Activated CD4-positive, alpha-beta T cell treated with anti-CD3 and anti-CD28 coated beads for 36 hours (primary cell): ENCODE data around the gene LTBP1. TPM values are rescaled to one million over a fixed set of nuclear protein-coding genes. Genes with fewer than 3 reads are reported as not detected.
"Not testable (repeated sequence)": the region's sequence is repeated elsewhere in the genome, so short reads cannot be mapped to it uniquely, and the experiment has no call there.

ENCODE experiments used
- ATAC-seq: fragments of 200-7000 bp; cut with Tn5 transposase; one replicate; pipeline ENCODE4 v1.10.0; 2021; ENCODE audit warnings: mild to moderate bottlenecking, moderate library complexity
- CTCF ChIA-PET: fragments of 350-600 bp; sonication (Branson Sonifier 250); formaldehyde crosslinking; loops from one replicate; lab custom pipeline; 2021; ENCODE audit warnings: antibody characterized with exemption; lab: Charles Lee
- POLR2A ChIA-PET: fragments of 350-600 bp; sonication (Branson Sonifier 250); formaldehyde crosslinking; loops from one replicate; lab custom pipeline; 2021; ENCODE audit warnings: antibody characterized with exemption, inconsistent platforms; lab: Charles Lee
- DNase-seq: peaks from one replicate; pipeline ENCODE4 v3.0.0-alpha.2; 2020
- H3K27ac Mint-ChIP-seq: one replicate; pipeline ENCODE4 v1.8.0; 2021; ENCODE audit warnings: mixed read lengths
- H3K27me3 Mint-ChIP-seq: one replicate; pipeline ENCODE4 v1.8.0; 2021; ENCODE audit warnings: mixed read lengths
- H3K36me3 Mint-ChIP-seq: one replicate; pipeline ENCODE4 v1.8.0; 2021; ENCODE audit warnings: low read depth, mixed read lengths
- H3K4me1 Mint-ChIP-seq: one replicate; pipeline ENCODE4 v1.8.0; 2021; ENCODE audit warnings: mixed read lengths
- H3K4me3 Mint-ChIP-seq: one replicate; pipeline ENCODE4 v1.8.0; 2021; ENCODE audit warnings: mild to moderate bottlenecking, moderate library complexity, mixed read lengths
- H3K9me3 Mint-ChIP-seq: one replicate; pipeline ENCODE4 v1.8.0; 2021; ENCODE audit warnings: low read depth, mixed read lengths
- intact Hi-C, 2 experiments: fragments of 100-400 bp; cut with DNase I in 1 of 2; cut with micrococcal nuclease in 1 of 2; formaldehyde crosslinking; loops; one replicate each; pipeline versions ENCODE4 v1.14.2 to v1.15.1; 2022 to 2024; cut with DNase I, micrococcal nuclease
- total RNA-seq, 2 experiments: library from RNA; stranded (reverse); gene quantifications; one replicate each; pipeline ENCODE4 v1.2.3, GENCODE V29; 2021

LTBP1 gene
- total RNA-seq, 2 experiments from 2014 or later: 0.14 to 0.26 TPM

GRCh38 chr2:33032245-33032644 is 85.5 kb downstream of the LTBP1 start:
- Mint-ChIP-seq H3K9me3 (no peaks in the 10 kb centered on the region), H3K27ac (no peak overlapping the region), H3K4me3 (no peak overlapping the region), H3K36me3 (no peaks in the 10 kb centered on the region), H3K27me3 (peaks cover 7% of the 10 kb centered on the region), H3K4me1 (no peaks in the 10 kb centered on the region)
- ATAC-seq (no peak), DNase-seq (no peak)
- ChIA-PET CTCF (interaction anchor here (0.6 to 1.4 kb wide), 3 partner anchors 11 to 551 kb away, joined by 3 to 4 read pairs (median 3); no protein-coding TSS in a partner anchor), POLR2A (interaction anchor here (0.7 kb wide), 1 partner anchor 88 kb away, joined by 4 read pairs; no protein-coding TSS in a partner anchor)
- intact Hi-C loops: loop anchor here in 1 of 2 experiments (5.0 kb wide), 1 partner anchor 340 kb away; no protein-coding TSS in a partner anchor

DNA sequence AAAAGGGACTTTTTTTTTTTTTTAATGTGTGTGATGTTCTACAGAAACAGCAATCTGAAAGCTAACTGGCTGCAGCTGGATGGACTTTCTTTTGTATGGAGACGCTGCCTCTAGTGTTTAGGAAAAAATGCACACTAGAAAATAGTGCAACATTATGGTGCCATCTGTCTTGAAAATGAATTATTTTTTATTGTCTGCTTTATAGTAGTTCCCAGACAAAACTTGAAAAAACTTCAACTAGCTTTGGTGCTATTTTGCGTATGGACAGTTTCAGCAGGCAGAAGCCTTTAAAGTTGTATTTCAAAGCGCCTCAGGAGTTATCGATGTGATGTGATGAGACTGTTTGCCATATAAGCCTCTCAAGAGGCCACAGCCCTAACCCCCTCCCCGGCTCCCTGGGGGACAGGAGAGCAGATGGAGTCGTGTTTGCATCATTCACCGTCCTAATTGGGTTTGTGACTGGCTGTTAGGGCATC is 86.9 kb downstream of the LTBP1 start:
- ChIA-PET CTCF (interaction anchor here (1.0 to 1.7 kb wide), 3 partner anchors 10 to 338 kb away, joined by 3 to 4 read pairs (median 4); no protein-coding TSS in a partner anchor), POLR2A (no interaction called here)
- no peaks in the 10 kb centered on the region for H3K36me3 Mint-ChIP-seq
- H3K9me3 Mint-ChIP-seq: no peaks in the 10 kb centered on the region
- ATAC-seq (no peak), DNase-seq (no peak)
- intact Hi-C loops: loop anchor here (1.0 to 5.0 kb wide), 2 partner anchors 339 to 340 kb away; no protein-coding TSS in a partner anchor
- H3K4me3 Mint-ChIP-seq: no peak overlapping the region
- no peaks in the 10 kb centered on the region for H3K4me1 Mint-ChIP-seq
- peaks cover 7% of the 10 kb centered on the region for H3K27me3 Mint-ChIP-seq
- no peak overlapping the region for H3K27ac Mint-ChIP-seq

DNA sequence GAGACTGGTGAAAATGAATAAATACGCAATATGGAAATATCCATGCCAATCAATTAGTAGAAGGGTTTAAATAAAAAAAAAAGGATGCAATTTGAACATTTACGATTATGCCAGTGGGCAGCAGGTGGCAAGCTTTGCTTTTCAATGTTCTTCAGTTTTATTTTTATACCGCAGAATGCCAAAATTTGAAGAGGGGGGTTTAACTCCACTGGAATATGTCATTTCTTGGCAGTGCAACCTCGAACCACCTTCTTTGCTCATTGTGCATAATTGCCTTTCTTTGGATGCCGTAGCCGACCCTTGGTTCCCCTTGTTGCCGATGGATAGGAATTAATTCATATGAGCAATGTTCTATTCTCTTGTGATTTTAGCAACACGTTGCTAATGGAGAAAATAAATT is 88.0 kb downstream of the LTBP1 start:
- CTCF ChIA-PET: interaction anchor here (0.7 to 1.7 kb wide), 3 partner anchors 11 to 337 kb away, joined by 3 to 4 read pairs (median 4); no protein-coding TSS in a partner anchor
- POLR2A ChIA-PET: no interaction called here
- H3K9me3 Mint-ChIP-seq: no peaks in the 10 kb centered on the region
- no peak for DNase-seq
- no peak overlapping the region for H3K27ac Mint-ChIP-seq
- no peak overlapping the region for H3K4me3 Mint-ChIP-seq
- peaks cover 9% of the 10 kb centered on the region for H3K27me3 Mint-ChIP-seq
- intact Hi-C loops: loop anchor here (1.0 to 5.0 kb wide), 3 partner anchors 338 to 361 kb away; no protein-coding TSS in a partner anchor
- ATAC-seq: no peak
- no peaks in the 10 kb centered on the region for H3K36me3 Mint-ChIP-seq
- H3K4me1 Mint-ChIP-seq: no peaks in the 10 kb centered on the region

- CTCF ChIA-PET: no interaction called here
- POLR2A ChIA-PET: no interaction called here
- DNase-seq: no peak
- no peak for ATAC-seq
- peaks cover 2% of the 10 kb centered on the region for H3K27me3 Mint-ChIP-seq
- H3K4me1 Mint-ChIP-seq: no peaks in the 10 kb centered on the region
- intact Hi-C loops: no loop called here
- no peaks in the 10 kb centered on the region for H3K9me3 Mint-ChIP-seq
- no peaks in the 10 kb centered on the region for H3K36me3 Mint-ChIP-seq
- no peak overlapping the region for H3K27ac Mint-ChIP-seq
- H3K4me3 Mint-ChIP-seq: no peak overlapping the region
Measured at GRCh38 chr2:33038230-33038629, 91.5 kb downstream of the LTBP1 start.

GRCh38 chr2:33038799-33039198 is 92.0 kb downstream of the LTBP1 start:
- ATAC-seq: no peak
- Mint-ChIP-seq H3K36me3 (no peaks in the 10 kb centered on the region), H3K9me3 (no peaks in the 10 kb centered on the region), H3K27ac (no peak overlapping the region), H3K4me3 (no peak overlapping the region), H3K27me3 (peaks cover 2% of the 10 kb centered on the region), H3K4me1 (no peaks in the 10 kb centered on the region)
- POLR2A ChIA-PET: no interaction called here
- no peak for DNase-seq
- CTCF ChIA-PET: no interaction called here
- intact Hi-C loops: no loop called here

DNA sequence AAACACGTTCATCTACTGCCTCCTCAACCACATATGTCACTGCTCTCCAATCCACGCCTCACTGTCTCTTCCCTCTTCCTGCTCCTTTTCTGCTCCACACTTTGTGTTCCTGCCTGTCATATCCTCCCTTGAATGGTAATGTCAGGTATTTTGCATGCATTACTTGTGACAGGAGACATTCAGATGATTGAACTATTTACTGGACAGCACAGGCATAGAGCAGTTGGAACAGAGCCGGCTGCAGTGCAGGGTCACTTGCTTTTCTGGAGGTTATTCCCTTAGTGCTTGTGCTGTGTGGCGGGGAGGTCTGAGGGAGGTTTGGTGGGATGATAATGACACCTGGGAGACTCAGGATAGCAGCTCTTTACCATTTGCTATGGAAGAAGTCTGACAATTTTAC is 93.8 kb downstream of the LTBP1 start:
- ChIA-PET POLR2A (no interaction called here), CTCF (no interaction called here)
- Mint-ChIP-seq H3K4me3 (no peak overlapping the region), H3K27me3 (peaks cover 2% of the 10 kb centered on the region), H3K9me3 (no peaks in the 10 kb centered on the region), H3K4me1 (no peaks in the 10 kb centered on the region), H3K27ac (no peak overlapping the region), H3K36me3 (no peaks in the 10 kb centered on the region)
- no peak for ATAC-seq
- DNase-seq: no peak
- intact Hi-C loops: no loop called here

DNA sequence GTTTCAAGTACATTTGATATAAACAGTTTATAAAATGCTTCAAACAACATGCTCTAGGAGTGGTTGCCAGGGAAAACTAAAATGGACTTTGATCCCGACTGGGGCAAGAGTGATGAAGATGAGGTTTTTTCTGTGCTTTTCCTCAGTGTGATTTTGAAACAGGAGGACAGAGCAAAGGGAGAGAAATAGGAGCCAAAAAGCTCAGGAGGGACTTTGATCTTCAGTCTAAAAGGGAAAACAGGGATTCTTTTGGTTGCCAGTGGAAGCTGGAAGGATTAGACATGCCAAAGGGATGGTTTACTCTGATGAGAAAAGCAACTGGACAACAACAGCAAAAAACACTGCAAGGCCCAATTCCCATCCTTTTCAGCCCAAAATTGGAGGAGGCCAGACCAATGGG is 95.5 kb downstream of the LTBP1 start:
- no peaks in the 10 kb centered on the region for H3K4me1 Mint-ChIP-seq
- ATAC-seq (no peak), DNase-seq (no peak)
- CTCF ChIA-PET: no interaction called here
- intact Hi-C loops: no loop called here
- no peak overlapping the region for H3K27ac Mint-ChIP-seq
- no peaks in the 10 kb centered on the region for H3K9me3 Mint-ChIP-seq
- no peaks in the 10 kb centered on the region for H3K36me3 Mint-ChIP-seq
- POLR2A ChIA-PET: no interaction called here
- H3K27me3 Mint-ChIP-seq: peaks cover 3% of the 10 kb centered on the region
- H3K4me3 Mint-ChIP-seq: no peak overlapping the region

- intact Hi-C loops: no loop called here
- Mint-ChIP-seq H3K4me1 (no peaks in the 10 kb centered on the region), H3K36me3 (no peaks in the 10 kb centered on the region), H3K27me3 (peaks cover 6% of the 10 kb centered on the region), H3K9me3 (no peaks in the 10 kb centered on the region), H3K4me3 (no peak overlapping the region), H3K27ac (no peak overlapping the region)
- ATAC-seq (no peak), DNase-seq (no peak)
- ChIA-PET CTCF (interaction anchor here (1.0 kb wide), 1 partner anchor 11 kb away, joined by 3 read pairs; no protein-coding TSS in a partner anchor), POLR2A (no interaction called here)
Measured at GRCh38 chr2:33042819-33043218, 96.1 kb downstream of the LTBP1 start.

DNA sequence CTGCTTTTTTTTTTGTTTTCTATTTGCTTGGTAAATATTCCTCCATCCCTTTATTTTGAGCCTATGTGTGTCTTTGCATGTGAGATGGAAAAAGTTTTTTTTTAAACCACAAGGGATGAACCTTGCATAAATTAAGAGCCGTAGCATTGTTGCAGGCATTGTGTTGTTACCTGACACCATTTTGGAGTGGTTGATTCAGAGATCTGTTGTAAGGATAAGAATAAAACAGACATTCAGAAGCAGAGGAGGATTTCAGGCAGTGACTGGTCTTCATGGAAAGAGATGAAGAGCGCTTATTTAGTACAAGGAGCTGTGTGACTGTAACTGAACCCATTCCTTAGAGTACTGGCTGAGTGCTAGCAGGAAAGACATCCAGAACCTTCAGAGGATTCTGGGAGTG is 101.2 kb downstream of the LTBP1 start:
- H3K36me3 Mint-ChIP-seq: no peaks in the 10 kb centered on the region
- intact Hi-C loops: no loop called here
- H3K27me3 Mint-ChIP-seq: peaks cover 7% of the 10 kb centered on the region
- ChIA-PET CTCF (no interaction called here), POLR2A (no interaction called here)
- no peaks in the 10 kb centered on the region for H3K9me3 Mint-ChIP-seq
- H3K4me3 Mint-ChIP-seq: no peak overlapping the region
- DNase-seq: no peak
- no peaks in the 10 kb centered on the region for H3K4me1 Mint-ChIP-seq
- ATAC-seq: no peak
- H3K27ac Mint-ChIP-seq: no peak overlapping the region

DNA sequence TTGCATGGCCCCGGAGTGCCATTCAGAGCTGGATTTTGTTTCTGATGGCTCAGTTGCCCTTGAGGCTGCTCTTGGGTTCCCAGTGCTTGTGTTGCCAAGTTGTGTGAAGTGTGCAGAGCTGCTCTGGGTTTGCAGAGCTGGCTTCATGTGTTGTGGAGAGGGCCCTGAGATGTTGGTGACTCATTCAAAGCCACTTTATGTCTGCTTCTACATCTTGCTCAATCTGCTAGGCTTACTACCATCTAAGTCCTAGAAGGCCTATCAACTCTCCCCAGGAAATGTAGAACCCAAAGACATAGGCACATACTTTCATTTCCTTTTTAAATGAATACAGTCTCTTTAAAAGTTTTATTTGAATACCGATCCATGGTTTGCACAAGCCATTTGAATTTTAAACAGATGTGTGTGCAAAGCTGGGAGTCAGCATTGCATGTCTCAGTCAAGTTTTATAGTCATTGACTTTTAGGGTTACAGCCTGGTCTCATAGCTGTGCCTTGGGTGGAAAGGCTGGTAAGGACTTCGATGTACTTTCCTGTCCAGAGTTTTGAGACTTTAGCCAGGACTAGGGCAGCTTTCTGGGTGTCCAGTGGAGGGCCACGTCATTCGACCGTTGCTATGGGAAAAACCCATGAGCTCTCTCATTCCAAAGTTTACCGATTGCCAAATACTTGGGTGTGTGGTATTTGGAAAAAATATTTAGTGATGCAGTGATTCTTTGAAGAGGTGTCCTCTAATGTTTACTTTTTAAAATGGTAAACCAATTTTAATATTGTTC is 105.0 kb downstream of the LTBP1 start:
- ChIA-PET POLR2A (no interaction called here), CTCF (interaction anchor here (0.7 kb wide), 1 partner anchor 1269 kb away, joined by 4 read pairs; no protein-coding TSS in a partner anchor)
- no peaks in the 10 kb centered on the region for H3K36me3 Mint-ChIP-seq
- H3K4me3 Mint-ChIP-seq: no peak overlapping the region
- no peaks in the 10 kb centered on the region for H3K4me1 Mint-ChIP-seq
- DNase-seq: no peak
- peaks cover 7% of the 10 kb centered on the region for H3K27me3 Mint-ChIP-seq
- H3K9me3 Mint-ChIP-seq: no peaks in the 10 kb centered on the region
- H3K27ac Mint-ChIP-seq: no peak overlapping the region
- no peak for ATAC-seq
- intact Hi-C loops: no loop called here

- ChIA-PET POLR2A (no interaction called here), CTCF (interaction anchor here (0.7 kb wide), 1 partner anchor 1269 kb away, joined by 4 read pairs; no protein-coding TSS in a partner anchor)
- no peak overlapping the region for H3K4me3 Mint-ChIP-seq
- intact Hi-C loops: no loop called here
- no peaks in the 10 kb centered on the region for H3K9me3 Mint-ChIP-seq
- H3K36me3 Mint-ChIP-seq: no peaks in the 10 kb centered on the region
- H3K27ac Mint-ChIP-seq: no peak overlapping the region
- no peaks in the 10 kb centered on the region for H3K4me1 Mint-ChIP-seq
- ATAC-seq (no peak), DNase-seq (no peak)
- H3K27me3 Mint-ChIP-seq: peaks cover 5% of the 10 kb centered on the region
Measured at GRCh38 chr2:33052361-33052735, 105.6 kb downstream of the LTBP1 start.

DNA sequence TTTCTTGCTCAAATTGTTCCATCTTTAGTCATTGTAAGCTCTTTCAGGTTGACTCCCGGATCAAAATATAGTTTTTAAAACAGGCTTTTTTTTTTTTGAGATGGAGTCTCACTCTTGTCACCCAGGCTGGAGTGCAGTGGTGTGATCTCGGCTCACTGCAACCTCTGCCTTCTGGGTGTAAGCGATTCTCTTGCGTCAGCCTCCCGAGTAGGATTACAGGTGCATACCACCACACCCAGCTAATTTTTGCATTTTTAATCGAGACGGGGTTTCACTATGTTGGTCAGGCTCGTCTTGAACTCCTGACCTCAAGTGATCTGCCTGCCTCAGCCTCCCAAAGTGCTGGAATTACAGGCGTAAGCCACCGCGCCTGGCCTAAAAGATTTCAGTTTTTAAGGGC is 106.0 kb downstream of the LTBP1 start:
- intact Hi-C loops, H3K9me3 Mint-ChIP-seq, H3K4me1 Mint-ChIP-seq, H3K36me3 Mint-ChIP-seq, POLR2A ChIA-PET, H3K27ac Mint-ChIP-seq, H3K27me3 Mint-ChIP-seq, DNase-seq, H3K4me3 Mint-ChIP-seq, ATAC-seq: not testable (repeated sequence)
- CTCF ChIA-PET: interaction anchor here (0.7 kb wide), 1 partner anchor 1270 kb away, joined by 4 read pairs; no protein-coding TSS in a partner anchor
